Activated T-helper 1 cell treated with Interleukin-2 at 50 U/mL for 16 hours (primary cell): ENCODE data around the gene NDUFB7.

Experiments
- DNase-seq: peaks from one replicate; pipeline ENCODE4 v3.0.0-alpha.2; 2020; ENCODE audit warnings: low read depth

The NDUFB7 gene

DNA sequence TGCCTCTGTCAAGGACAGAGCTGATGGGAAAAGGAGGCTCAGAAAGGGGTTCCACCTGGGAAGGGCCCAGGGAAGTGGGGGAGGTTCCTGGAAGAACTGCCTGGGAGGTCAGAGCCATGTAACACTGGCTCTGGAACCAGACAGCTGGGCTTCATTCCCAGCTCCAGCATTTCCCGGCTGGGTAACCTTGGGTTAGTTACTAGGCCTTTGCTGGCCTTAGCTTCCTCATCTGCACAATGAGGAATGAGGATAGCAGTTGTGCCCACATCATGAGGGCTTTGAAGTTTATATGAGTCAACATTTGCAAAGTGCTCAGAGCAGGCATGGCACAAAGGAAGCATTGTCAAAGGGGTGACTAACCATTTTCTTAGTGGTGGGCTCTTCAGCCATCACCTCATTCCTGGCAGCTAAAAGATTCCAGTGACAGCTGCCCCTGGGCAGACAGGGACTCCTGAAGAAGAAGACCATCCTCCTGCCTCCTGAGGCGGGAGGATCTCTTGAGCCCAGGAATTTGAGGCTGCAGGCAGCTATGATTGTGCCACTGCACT lies 51.9 kb downstream of the NDUFB7 start:
- no peak for DNase-seq

- DNase-seq = no peak
Observed at GRCh38 chr19:14519245-14519859, 52.5 kb downstream of the NDUFB7 start.

DNA sequence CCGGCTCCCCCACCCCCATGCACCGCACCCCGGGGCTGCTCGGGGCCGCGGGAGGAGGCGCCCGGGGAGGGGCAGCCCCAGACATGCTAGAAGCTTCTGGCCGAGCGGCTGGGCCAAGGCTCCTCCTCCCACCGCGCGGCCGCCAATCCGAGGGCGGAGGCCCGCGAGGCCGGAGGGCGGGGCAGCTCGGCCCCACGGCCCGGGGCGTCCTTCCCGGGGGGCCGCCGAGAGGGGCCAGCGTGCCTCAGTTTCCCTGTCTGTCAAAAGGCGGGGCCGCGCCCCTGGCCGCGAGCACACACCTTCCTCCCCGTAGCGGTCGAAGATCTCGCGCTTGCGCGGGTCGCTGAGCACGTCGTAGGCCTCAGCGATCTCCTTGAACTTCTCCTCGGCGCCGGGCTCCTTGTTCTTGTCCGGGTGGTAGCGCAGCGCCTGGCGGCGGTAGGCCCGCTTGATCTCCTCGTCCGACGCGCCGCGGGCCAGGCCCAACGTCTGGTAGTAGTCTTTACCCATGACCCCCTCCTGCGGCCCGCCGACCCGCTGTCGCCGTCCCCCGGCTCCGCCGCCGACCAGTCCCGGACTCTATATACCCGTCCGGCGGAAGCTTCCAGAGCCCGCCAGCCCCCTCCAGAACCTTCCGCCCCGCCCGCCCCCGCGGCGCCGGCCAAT lies 53.9 kb downstream of the NDUFB7 start, which contains the start of gene DNAJB1:
Gene DNAJB1, minus strand, starts transcription at position 558 of the 666 bp plus-strand sequence. Its CDS starts 48 bp downstream, at position 510.
- peak; percentile 53 for DNase-seq

- DNase-seq = no peak
Observed at GRCh38 chr19:14517446-14517839, 54.4 kb downstream of the NDUFB7 start.

- DNase-seq = no peak
Observed at GRCh38 chr19:14516746-14517438, 55.0 kb downstream of the NDUFB7 start.
